ENCODE measurements around the gene VAV1. TPM values are rescaled to one million over a fixed set of nuclear protein-coding genes. Genes with fewer than 3 reads are reported as not detected.

VAV1 gene
- total and polyA plus RNA-seq, 2 of the 8 experiments (the other 6 are each of a cell fraction or from before 2014, with no cell fraction given) = 0.21 to 0.22 TPM

GRCh38 chr19:6788896-6789295 lies 16.4 kb downstream of the VAV1 start (continued):
- TF ChIP-seq CHD7 (IDR thresholded peaks at IDR 0.05; ENCODE audit: insufficient replicate concordance, low read length) (no peak), NRF1 (IDR thresholded peaks at IDR 0.05; ENCODE audit: low read depth, low read length) (no peak), CHD1 (IDR thresholded peaks at IDR 0.05; ENCODE audit: low read depth, low read length) (no peak), E2F6 (IDR thresholded peaks at IDR 0.05) (no peak), EGR1 (IDR thresholded peaks at IDR 0.05; ENCODE audit: borderline replicate concordance, low read depth, low read length) (no peak), TAF1 (IDR thresholded peaks at IDR 0.05; ENCODE audit: low read depth, low read length) (no peak), SP1 (IDR thresholded peaks at IDR 0.05; ENCODE audit: low read depth, low read length) (no peak), TCF12 (IDR thresholded peaks at IDR 0.05; ENCODE audit: low read depth, low read length) (no peak), KDM4A (IDR thresholded peaks at IDR 0.05; ENCODE audit: low read depth, low read length, severe bottlenecking) (no peak), SAP30 (IDR thresholded peaks at IDR 0.05; ENCODE audit: insufficient read depth, insufficient replicate concordance, low read length) (no peak), POU5F1 (IDR thresholded peaks at IDR 0.05; ENCODE audit: low read depth, low read length) (no peak), TBP (IDR thresholded peaks at IDR 0.05; ENCODE audit: low read depth, low read length) (no peak), POLR2A (IDR thresholded peaks at IDR 0.05; ENCODE audit: control extremely low read depth in 1 of 2, low read depth in 2 of 2, low read length in 2 of 2) (no peak)

Data from H1 (cell line).